Calu3 (cell line): ENCODE measurements around the gene LCLAT1. TPM values are rescaled to one million over a fixed set of nuclear protein-coding genes. Genes with fewer than 3 reads are reported as not detected.
"Not testable (repeated sequence)": the region's sequence is repeated elsewhere in the genome, so short reads cannot be mapped to it uniquely, and the experiment has no call there.

Experiments used
- BruUV-seq: library from RNA; stranded (reverse); fragments of 400-500 nt; replicated peaks from 2 replicates; lab custom pipeline; 2021; lab: Mats Ljungman, UMichigan
- CTCF ChIA-PET: fragments of 300-600 bp; sonication (Branson Sonifier 250); formaldehyde crosslinking; loops from one replicate; lab custom pipeline; 2022; ENCODE audit warnings: antibody characterized with exemption; lab: Charles Lee
- DNase-seq: peaks from one replicate; pipeline ENCODE4 v3.0.0; 2022
- H3K27ac Mint-ChIP-seq: one replicate; pipeline ENCODE4 v1.8.0; 2022; ENCODE audit warnings: mixed read lengths; ENCODE audit not compliant: unreplicated experiment
- H3K27me3 Mint-ChIP-seq: one replicate; pipeline ENCODE4 v1.8.0; 2022; ENCODE audit warnings: mixed read lengths; ENCODE audit not compliant: unreplicated experiment
- H3K36me3 Mint-ChIP-seq: one replicate; pipeline ENCODE4 v1.8.0; 2022; ENCODE audit warnings: mild to moderate bottlenecking, moderate library complexity, mixed read lengths; ENCODE audit not compliant: insufficient read depth, unreplicated experiment
- H3K4me1 Mint-ChIP-seq: one replicate; pipeline ENCODE4 v1.8.0; 2022; ENCODE audit warnings: mild to moderate bottlenecking, low read depth, mixed read lengths; ENCODE audit not compliant: unreplicated experiment
- H3K4me3 Mint-ChIP-seq: one replicate; pipeline ENCODE4 v1.8.0; 2022; ENCODE audit warnings: mild to moderate bottlenecking, low read depth, moderate library complexity, mixed read lengths; ENCODE audit not compliant: unreplicated experiment
- H3K9me3 Mint-ChIP-seq: one replicate; pipeline ENCODE4 v1.8.0; 2022; ENCODE audit warnings: low read depth, mixed read lengths; ENCODE audit not compliant: unreplicated experiment
- intact Hi-C: fragments of 100-400 bp; cut with micrococcal nuclease; formaldehyde crosslinking; loops from one replicate; pipeline ENCODE4 v1.10.0; 2022; ENCODE audit not compliant: unreplicated experiment
- total RNA-seq: library from RNA; stranded (reverse); gene quantifications from 2 replicates; pipeline ENCODE4 v1.2.3, GENCODE V29; 2022
- TF ChIP-seq, protein P1 (sequence below): fragments of 200-600 bp; IDR thresholded peaks from one replicate; pipeline ENCODE4 v1.8.0; 2022; ENCODE audit warnings: antibody characterized with exemption; ENCODE audit not compliant: unreplicated experiment

Gene LCLAT1
- total RNA-seq, 1 experiment from 2014 or later, result 47.6 TPM

DNA sequence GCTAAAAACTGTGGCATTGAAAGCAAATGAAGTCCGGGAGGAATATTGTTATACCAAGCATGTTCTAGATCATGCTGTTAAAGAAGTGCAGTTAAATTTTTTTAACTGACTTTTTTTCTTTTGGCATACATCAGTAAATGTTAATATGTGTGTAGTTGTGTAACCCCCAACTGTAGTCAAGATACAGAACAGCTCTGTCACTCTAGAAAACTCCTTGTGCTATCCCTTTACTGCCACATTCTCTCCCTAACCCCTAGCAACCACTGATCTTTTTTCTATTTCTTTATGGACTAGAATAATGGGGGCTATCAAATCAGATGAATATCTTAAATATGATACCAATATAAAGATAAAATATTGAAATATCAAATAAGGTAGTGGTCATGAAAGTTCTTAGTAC lies 46.4 kb downstream of the LCLAT1 start:
- H3K9me3 Mint-ChIP-seq, result peaks cover 10% of the 10 kb centered on the region
- intact Hi-C loops, result no loop called here
- TF ChIP-seq, protein P1, sequence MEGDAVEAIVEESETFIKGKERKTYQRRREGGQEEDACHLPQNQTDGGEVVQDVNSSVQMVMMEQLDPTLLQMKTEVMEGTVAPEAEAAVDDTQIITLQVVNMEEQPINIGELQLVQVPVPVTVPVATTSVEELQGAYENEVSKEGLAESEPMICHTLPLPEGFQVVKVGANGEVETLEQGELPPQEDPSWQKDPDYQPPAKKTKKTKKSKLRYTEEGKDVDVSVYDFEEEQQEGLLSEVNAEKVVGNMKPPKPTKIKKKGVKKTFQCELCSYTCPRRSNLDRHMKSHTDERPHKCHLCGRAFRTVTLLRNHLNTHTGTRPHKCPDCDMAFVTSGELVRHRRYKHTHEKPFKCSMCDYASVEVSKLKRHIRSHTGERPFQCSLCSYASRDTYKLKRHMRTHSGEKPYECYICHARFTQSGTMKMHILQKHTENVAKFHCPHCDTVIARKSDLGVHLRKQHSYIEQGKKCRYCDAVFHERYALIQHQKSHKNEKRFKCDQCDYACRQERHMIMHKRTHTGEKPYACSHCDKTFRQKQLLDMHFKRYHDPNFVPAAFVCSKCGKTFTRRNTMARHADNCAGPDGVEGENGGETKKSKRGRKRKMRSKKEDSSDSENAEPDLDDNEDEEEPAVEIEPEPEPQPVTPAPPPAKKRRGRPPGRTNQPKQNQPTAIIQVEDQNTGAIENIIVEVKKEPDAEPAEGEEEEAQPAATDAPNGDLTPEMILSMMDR, result no peak
- H3K4me1 Mint-ChIP-seq, result no peaks in the 10 kb centered on the region
- peaks cover 5% of the 10 kb centered on the region for H3K36me3 Mint-ChIP-seq
- no peaks in the 10 kb centered on the region for H3K27me3 Mint-ChIP-seq
- no peak overlapping the region for H3K4me3 Mint-ChIP-seq
- no TSS peak for BruUV-seq
- CTCF ChIA-PET, result no interaction called here
- DNase-seq, result no peak
- H3K27ac Mint-ChIP-seq, result no peak overlapping the region

DNA sequence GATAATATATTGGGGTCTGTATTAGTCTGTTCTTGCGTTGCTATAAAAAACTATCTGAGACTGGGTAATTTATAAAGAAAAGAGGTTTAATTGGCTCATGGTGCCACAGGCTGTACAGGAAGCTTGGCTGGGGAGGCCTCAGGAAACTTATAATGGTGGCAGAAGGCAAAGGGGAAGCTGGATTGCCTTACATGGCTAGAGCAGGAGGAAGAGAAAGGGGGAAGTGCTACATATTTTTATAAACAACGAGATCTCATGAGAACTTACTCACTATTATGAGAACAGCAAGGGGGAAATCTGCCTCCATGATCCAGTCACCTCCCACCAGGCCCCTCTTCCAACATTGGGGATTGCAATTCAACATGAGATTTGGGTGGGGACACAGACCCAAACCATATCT lies 48.9 kb downstream of the LCLAT1 start:
- H3K4me1 Mint-ChIP-seq, H3K36me3 Mint-ChIP-seq, CTCF ChIA-PET, H3K27me3 Mint-ChIP-seq, H3K4me3 Mint-ChIP-seq, intact Hi-C loops, BruUV-seq, DNase-seq: not testable (repeated sequence)
- Mint-ChIP-seq H3K9me3 (peaks cover 11% of the 10 kb centered on the region), H3K27ac (peak overlapping the region; percentile 60)

DNA sequence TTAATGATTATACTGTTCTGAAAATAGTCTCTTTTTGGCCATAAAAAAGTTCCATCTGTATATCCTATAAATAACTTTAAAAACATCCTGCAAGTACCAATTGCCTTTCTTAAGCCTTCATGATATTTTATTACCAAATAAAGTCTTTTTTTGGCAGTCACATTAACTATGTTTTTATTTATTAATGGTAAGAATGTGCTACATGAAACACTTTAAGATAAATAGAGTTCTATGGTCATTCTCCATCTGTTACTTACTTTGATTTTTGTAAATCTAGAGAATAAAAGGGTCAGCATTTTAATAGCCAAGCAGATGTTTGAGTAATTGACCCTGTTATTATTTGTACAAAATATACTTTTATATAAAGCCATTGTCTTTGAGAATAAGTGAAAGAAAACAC lies 52.6 kb downstream of the LCLAT1 start:
- CTCF ChIA-PET, result no interaction called here
- intact Hi-C loops, result no loop called here

DNA sequence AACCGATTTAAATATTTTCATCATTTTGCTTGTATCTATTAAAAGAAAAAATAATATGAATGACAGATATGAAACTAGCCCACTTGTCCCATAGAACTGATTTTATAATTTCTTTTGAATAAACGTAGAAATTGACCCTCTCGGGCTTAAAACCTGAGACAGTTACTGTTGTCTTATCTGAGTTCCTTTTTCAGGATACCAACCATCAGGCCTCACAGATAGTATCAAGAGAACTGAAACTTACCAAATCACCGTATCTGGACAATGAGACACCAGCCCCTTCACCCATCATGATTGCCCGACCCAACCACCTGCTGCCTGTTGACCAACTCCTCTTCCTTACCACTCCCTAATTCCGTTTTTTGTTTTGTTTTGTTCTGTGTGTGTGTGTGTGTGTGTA lies 53.7 kb downstream of the LCLAT1 start:
- H3K36me3 Mint-ChIP-seq, result peaks cover under 1% of the 10 kb centered on the region
- DNase-seq, result no peak
- peaks cover 10% of the 10 kb centered on the region for H3K9me3 Mint-ChIP-seq
- no peak overlapping the region for H3K4me3 Mint-ChIP-seq
- peaks cover 9% of the 10 kb centered on the region for H3K4me1 Mint-ChIP-seq
- no peaks in the 10 kb centered on the region for H3K27me3 Mint-ChIP-seq
- CTCF ChIA-PET, result no interaction called here
- no TSS peak for BruUV-seq
- H3K27ac Mint-ChIP-seq, result no peak overlapping the region
- intact Hi-C loops, result no loop called here
- TF ChIP-seq, protein P1, result no peak

More for the DNA sequence above, 52.6 kb downstream of the LCLAT1 start:
- H3K9me3 Mint-ChIP-seq, result peaks cover 12% of the 10 kb centered on the region
- BruUV-seq, result no TSS peak
- no peak overlapping the region for H3K4me3 Mint-ChIP-seq
- no peaks in the 10 kb centered on the region for H3K27me3 Mint-ChIP-seq
- no peak overlapping the region for H3K27ac Mint-ChIP-seq
- peaks cover 9% of the 10 kb centered on the region for H3K4me1 Mint-ChIP-seq
- TF ChIP-seq, protein P1, result no peak
- no peak for DNase-seq
- peaks cover 5% of the 10 kb centered on the region for H3K36me3 Mint-ChIP-seq

DNA sequence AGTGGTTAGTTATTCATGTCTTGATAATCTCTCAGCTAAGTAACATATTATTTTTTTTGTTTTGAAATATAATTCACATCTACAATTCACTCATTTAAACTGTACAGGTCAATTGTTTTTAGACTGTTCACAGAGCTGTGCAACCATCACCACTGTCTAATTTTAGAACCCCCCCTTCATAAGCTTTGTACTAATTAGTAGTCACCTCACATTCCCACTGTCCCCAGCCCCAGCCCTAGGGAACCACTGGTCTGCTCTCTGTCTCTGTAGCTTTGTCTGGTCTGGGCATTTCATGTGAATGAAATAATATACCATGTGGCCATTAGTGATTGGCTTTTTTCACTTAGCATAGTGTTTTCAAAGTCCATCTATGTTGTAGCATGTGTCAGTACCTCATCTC lies 55.3 kb downstream of the LCLAT1 start:
- CTCF ChIA-PET, result interaction anchor here (0.6 kb wide), 1 partner anchor 144 kb away, joined by 3 read pairs; no protein-coding TSS in a partner anchor
- no peak for DNase-seq
- TF ChIP-seq, protein P1, result no peak
- peaks cover 8% of the 10 kb centered on the region for H3K9me3 Mint-ChIP-seq
- H3K4me3 Mint-ChIP-seq, result no peak overlapping the region
- intact Hi-C loops, result no loop called here
- no peaks in the 10 kb centered on the region for H3K27me3 Mint-ChIP-seq
- H3K4me1 Mint-ChIP-seq, result peaks cover 9% of the 10 kb centered on the region
- H3K36me3 Mint-ChIP-seq, result no peaks in the 10 kb centered on the region
- H3K27ac Mint-ChIP-seq, result no peak overlapping the region
- BruUV-seq, result no TSS peak
